BLaER1 (cell line): Measurements from ENCODE around the gene PPP1R1C.

Source experiments
- H3K27ac ChIP-seq: shearing (Covaris generic); formaldehyde crosslinking; 2 replicates; pipeline ENCODE4 v1.8.1; 2022
- H3K27me3 ChIP-seq: shearing (Covaris generic); formaldehyde crosslinking; 2 replicates; pipeline ENCODE4 v1.8.1; 2022
- H3K36me3 ChIP-seq: shearing (Covaris generic); formaldehyde crosslinking; 2 replicates; pipeline ENCODE4 v1.8.1; 2022
- H3K4me1 ChIP-seq: shearing (Covaris generic); formaldehyde crosslinking; 2 replicates; pipeline ENCODE4 v1.8.1; 2022
- H3K4me2 ChIP-seq: shearing (Covaris generic); formaldehyde crosslinking; 2 replicates; pipeline ENCODE4 v1.8.1; 2022
- H3K4me3 ChIP-seq: shearing (Covaris generic); formaldehyde crosslinking; 2 replicates; pipeline ENCODE4 v1.8.1; 2022
- H3K9ac ChIP-seq: shearing (Covaris generic); formaldehyde crosslinking; 2 replicates; pipeline ENCODE4 v1.8.1; 2022
- H3K9me3 ChIP-seq: shearing (Covaris generic); formaldehyde crosslinking; 2 replicates; pipeline ENCODE4 v1.8.1; 2022
- H4K20me1 ChIP-seq: shearing (Covaris generic); formaldehyde crosslinking; 2 replicates; pipeline ENCODE4 v1.8.1; 2022
- Cebpa-rat ChIP-seq: shearing (Covaris generic); IDR thresholded peaks from 2 replicates; pipeline ENCODE4 v1.8.1; 2022

Gene PPP1R1C

GRCh38 chr2:182166841-182167240 lies 181.2 kb downstream of the PPP1R1C start:
- H3K9me3 ChIP-seq = no peaks in the 10 kb centered on the region
- H3K27ac ChIP-seq = no peak overlapping the region
- H3K36me3 ChIP-seq = no peaks in the 10 kb centered on the region
- no peaks in the 10 kb centered on the region for H3K27me3 ChIP-seq
- H4K20me1 ChIP-seq = no peaks in the 10 kb centered on the region
- no peak for TF ChIP-seq Cebpa-rat
- H3K9ac ChIP-seq = no peak overlapping the region
- no peak overlapping the region for H3K4me3 ChIP-seq
- no peak overlapping the region for H3K4me2 ChIP-seq
- H3K4me1 ChIP-seq = no peaks in the 10 kb centered on the region
